H1 (cell line): ENCODE data around the gene TFR2. TPM values are rescaled to one million over a fixed set of nuclear protein-coding genes. Genes with fewer than 3 reads are reported as not detected.
A peak's percentile ranks its signal among the peaks of the same experiment; 100 is the strongest.

Experiments
- CTCF ChIA-PET: fragments of 300-600 bp; sonication (Branson Sonifier 250); formaldehyde crosslinking; loops from one replicate; lab custom pipeline; 2021; ENCODE audit not compliant: partially characterized antibody; lab: Charles Lee
- POLR2A ChIA-PET: fragments of 300-600 bp; sonication (Branson Sonifier 250); formaldehyde crosslinking; loops from one replicate; lab custom pipeline; 2021; ENCODE audit warnings: inconsistent platforms; ENCODE audit not compliant: partially characterized antibody; lab: Charles Lee
- DNase-seq, 2 experiments: peaks; one replicate each; pipeline versions ENCODE4 v3.0.0 to v3.0.0-alpha.2; 2010 to 2022; ENCODE audit warnings: low spot score in 2 of 2, low read depth in 1 of 2, mixed read lengths in 1 of 2
- FAIRE-seq: peaks from 2 replicates; lab custom pipeline; 2011; peaks lifted over from hg19 to GRCh38; lab: Jason Lieb, UNC
- H2AFZ ChIP-seq: 2 replicates; pipeline ENCODE4 v1.8.1; 2012; ENCODE audit warnings: low read length, inconsistent platforms
- H2AK5ac ChIP-seq: 2 replicates; pipeline ENCODE4 v1.6.1; 2013; ENCODE audit warnings: low read depth, low read length
- H2BK120ac ChIP-seq: replicated peaks from 2 replicates; pipeline ENCODE3; 2013; ENCODE audit warnings: low read depth, low read length, inconsistent platforms
- H2BK12ac ChIP-seq: 2 replicates; pipeline ENCODE4 v1.6.1; 2013; ENCODE audit warnings: low read depth, low read length
- H2BK15ac ChIP-seq: 2 replicates; pipeline ENCODE4 v1.6.1; 2013; ENCODE audit warnings: low read length
- H2BK20ac ChIP-seq: 2 replicates; pipeline ENCODE4 v1.6.1; 2013; ENCODE audit warnings: low read length
- H2BK5ac ChIP-seq: 2 replicates; pipeline ENCODE4 v1.6.1; 2013; ENCODE audit warnings: low read depth, low read length
- H3K14ac ChIP-seq: 2 replicates; pipeline ENCODE4 v1.6.1; 2013; ENCODE audit warnings: inconsistent platforms; ENCODE audit not compliant: insufficient read length
- H3K18ac ChIP-seq: 2 replicates; pipeline ENCODE4 v1.6.1; 2013; ENCODE audit warnings: low read length; ENCODE audit errors: extremely low read depth
- H3K23ac ChIP-seq: 2 replicates; pipeline ENCODE4 v1.6.1; 2013; ENCODE audit warnings: inconsistent platforms; ENCODE audit not compliant: insufficient read length
- H3K23me2 ChIP-seq: 2 replicates; pipeline ENCODE4 v1.6.1; 2013; ENCODE audit warnings: low read depth, low read length
- H3K27ac ChIP-seq: 2 replicates; pipeline ENCODE4 v1.6.1; 2011; ENCODE audit warnings: low read depth, low read length, inconsistent platforms
- H3K27me3 ChIP-seq, 4 experiments: replicated peaks in 1 of 4; 1 replicate in 1 of 4; 2 replicates in 3 of 4; pipeline versions ENCODE4 v1.6.1 to v1.8.1; 2011 to 2013; ENCODE audit warnings: low read length in 3 of 4, mild to moderate bottlenecking in 3 of 4, inconsistent platforms in 2 of 4, mixed read lengths in 2 of 4, moderate library complexity in 1 of 4; ENCODE audit not compliant: control insufficient read depth in 3 of 4, insufficient read depth in 3 of 4; ENCODE audit errors: extremely low read depth in 1 of 4
- H3K36me3 ChIP-seq, 4 experiments: 2 replicates each; pipeline versions ENCODE4 v1.6.1 to v1.8.1; 2011 to 2013; ENCODE audit warnings: mild to moderate bottlenecking in 4 of 4, low read length in 3 of 4, moderate library complexity in 2 of 4, control low read depth in 1 of 4, inconsistent platforms in 1 of 4; ENCODE audit not compliant: insufficient read depth in 4 of 4, control insufficient read depth in 2 of 4
- H3K4ac ChIP-seq: replicated peaks from 2 replicates; pipeline ENCODE3; 2013; ENCODE audit warnings: low read length, low read depth, mixed read lengths, inconsistent platforms; ENCODE audit not compliant: insufficient read length
- H3K4me1 ChIP-seq, 4 experiments: replicated peaks in 1 of 4; 1 replicate in 1 of 4; 2 replicates in 3 of 4; pipeline versions ENCODE4 v1.6.1 to v1.8.1; 2011 to 2013; ENCODE audit warnings: low read length in 3 of 4, inconsistent platforms in 2 of 4, mixed read lengths in 1 of 4; ENCODE audit not compliant: insufficient read depth in 4 of 4, control insufficient read depth in 3 of 4
- H3K4me2 ChIP-seq, 2 experiments: 2 replicates each; pipeline versions ENCODE4 v1.6.1 to v1.8.1; 2011 to 2013; ENCODE audit warnings: low read depth in 2 of 2, low read length in 2 of 2, control low read depth in 1 of 2, inconsistent platforms in 1 of 2, mild to moderate bottlenecking in 1 of 2; ENCODE audit not compliant: insufficient read depth in 1 of 2
- H3K4me3 ChIP-seq, 4 experiments: fragments of 200-600, 300-600 bp in 1 of 4; sonication (generic), shearing (Covaris generic), sonication (Bioruptor Twin) in 1 of 4; 2 replicates each; pipeline versions ENCODE4 v1.5.1 to v1.8.1; 2011 to 2016; ENCODE audit warnings: low read length in 4 of 4, low read depth in 3 of 4, control low read depth in 2 of 4, inconsistent platforms in 2 of 4, mild to moderate bottlenecking in 2 of 4, mixed read lengths in 1 of 4, moderate library complexity in 1 of 4; ENCODE audit not compliant: insufficient read depth in 2 of 4; ENCODE audit errors: extremely low read depth in 1 of 4
- H3K56ac ChIP-seq: replicated peaks from 2 replicates; pipeline ENCODE3; 2013; ENCODE audit warnings: low read depth, mild to moderate bottlenecking, mixed read lengths, low read length, inconsistent platforms; ENCODE audit not compliant: insufficient read length
- H3K79me1 ChIP-seq: 2 replicates; pipeline ENCODE4 v1.6.1; 2013; ENCODE audit warnings: low read depth, low read length, control low read depth
- H3K79me2 ChIP-seq, 2 experiments: 2 replicates each; pipeline versions ENCODE4 v1.6.1 to v1.8.1; 2012 to 2013; ENCODE audit warnings: low read length in 2 of 2, mild to moderate bottlenecking in 2 of 2, inconsistent platforms in 1 of 2; ENCODE audit not compliant: insufficient read depth in 2 of 2, control insufficient read depth in 1 of 2
- H3K9ac ChIP-seq, 4 experiments: replicated peaks in 1 of 4; 1 replicate in 1 of 4; 2 replicates in 3 of 4; pipeline versions ENCODE4 v1.6.1 to v1.8.1; 2011 to 2013; ENCODE audit warnings: low read depth in 3 of 4, low read length in 3 of 4, control low read depth in 2 of 4, mild to moderate bottlenecking in 2 of 4, moderate library complexity in 2 of 4, inconsistent platforms in 1 of 4; ENCODE audit errors: extremely low read depth in 1 of 4
- H3K9me3 ChIP-seq, 2 experiments: 2 replicates each; pipeline versions ENCODE4 v1.6.1 to v1.8.1; 2012 to 2013; ENCODE audit warnings: mild to moderate bottlenecking in 2 of 2, moderate library complexity in 2 of 2, control low read depth in 1 of 2, inconsistent platforms in 1 of 2, low read depth in 1 of 2, low read length in 1 of 2, mixed read lengths in 1 of 2; ENCODE audit not compliant: insufficient read depth in 2 of 2
- H4K20me1 ChIP-seq, 2 experiments: replicated peaks in 1 of 2; 2 replicates each; pipeline versions ENCODE3 to v1.8.1; 2011 to 2013; ENCODE audit warnings: inconsistent platforms in 2 of 2, low read length in 2 of 2, mild to moderate bottlenecking in 1 of 2; ENCODE audit not compliant: insufficient read depth in 2 of 2, control insufficient read depth in 1 of 2
- H4K5ac ChIP-seq: 2 replicates; pipeline ENCODE4 v1.6.1; 2013; ENCODE audit warnings: low read length, low read depth, mixed read lengths, inconsistent platforms; ENCODE audit not compliant: insufficient read length
- H4K8ac ChIP-seq: 2 replicates; pipeline ENCODE4 v1.8.0; 2013; ENCODE audit warnings: mild to moderate bottlenecking, moderate library complexity, low read length, inconsistent platforms; ENCODE audit not compliant: insufficient read depth; ENCODE audit errors: extremely low read depth
- H4K91ac ChIP-seq: replicated peaks from 2 replicates; pipeline ENCODE3; 2013; ENCODE audit warnings: low read length, mixed read lengths, inconsistent platforms; ENCODE audit not compliant: insufficient read length
- HDAC2 ChIP-seq, 2 experiments: fragments of 300-600 bp in 1 of 2; sonication (generic) in 1 of 2; IDR thresholded peaks; 2 replicates each; pipeline ENCODE4 v1.6.1; 2011 to 2012; ENCODE audit warnings: low read depth in 2 of 2, low read length in 2 of 2, mild to moderate bottlenecking in 2 of 2, moderate library complexity in 2 of 2, borderline replicate concordance in 1 of 2, inconsistent platforms in 1 of 2
- NRF1 ChIP-seq: IDR thresholded peaks from 2 replicates; pipeline ENCODE4 v1.6.1; 2011; ENCODE audit warnings: mild to moderate bottlenecking, low read depth, low read length, improper control_type of control experiment
- RXRA ChIP-seq: IDR thresholded peaks from 2 replicates; pipeline ENCODE4 v1.6.1; 2011; ENCODE audit warnings: low read depth, mild to moderate bottlenecking, low read length, moderate library complexity; ENCODE audit not compliant: insufficient read depth
- SIN3A ChIP-seq, 2 experiments: IDR thresholded peaks in 1 of 2; conservative IDR thresholded peaks in 1 of 2; 2 replicates each; pipeline ENCODE4 v1.6.1; 2011 to 2012; ENCODE audit warnings: low read length in 2 of 2, improper control_type of control experiment in 1 of 2, low read depth in 1 of 2, mild to moderate bottlenecking in 1 of 2
- YY1 ChIP-seq: IDR thresholded peaks from 2 replicates; pipeline ENCODE4 v1.6.1; 2011; ENCODE audit warnings: low read depth, mild to moderate bottlenecking, low read length
- WGBS, 2 experiments: shearing (Covaris generic) in 1 of 2; methylation state at CpG; one replicate each; pipeline versions ENCODE4 v1.1.6 to v1.1.7; 2013 to 2015; ENCODE audit warnings: low lambda C conversion rate in 2 of 2, mixed read lengths in 2 of 2, inconsistent platforms in 1 of 2, low coverage in 1 of 2, missing lambda C conversion rate in 1 of 2; ENCODE audit not compliant: insufficient replicate concordance in 2 of 2, insufficient coverage in 1 of 2, insufficient read length in 1 of 2; ENCODE audit errors: extremely low coverage in 1 of 2, missing lambda C conversion rate in 1 of 2; 5-methylcytosine and 5-hydroxymethylcytosine counted together
- polyA plus RNA-seq, 7 experiments: library from polyadenylated mRNA; depleted of rRNA in 3 of 7; stranded (reverse) in 5 of 7; unstranded in 2 of 7; fragments of >200 nt in 5 of 7; fragments of 200-250 nt in 2 of 7; gene quantifications; 1 replicate in 5 of 7; 2 replicates in 1 of 7; 4 replicates in 1 of 7; pipeline versions ENCODE4 v1.2.1 to v1.2.3, GENCODE V29; 2011 to 2013; ENCODE audit warnings: missing spikeins in 2 of 7, mixed read lengths in 2 of 7
- total RNA-seq: library from RNA; stranded (reverse); fragmentation: NEBNext Ultra II Directional; extraction: Animal tissue kit (Norgen Biotek cat#: 25700); gene quantifications from 2 replicates; pipeline ENCODE4 v1.2.1, GENCODE V29; 2021

Gene TFR2
- total and polyA plus RNA-seq, 2 of the 8 experiments (the other 6 are each of a cell fraction or from before 2014, with no cell fraction given), result 4.6 to 5.7 TPM

DNA sequence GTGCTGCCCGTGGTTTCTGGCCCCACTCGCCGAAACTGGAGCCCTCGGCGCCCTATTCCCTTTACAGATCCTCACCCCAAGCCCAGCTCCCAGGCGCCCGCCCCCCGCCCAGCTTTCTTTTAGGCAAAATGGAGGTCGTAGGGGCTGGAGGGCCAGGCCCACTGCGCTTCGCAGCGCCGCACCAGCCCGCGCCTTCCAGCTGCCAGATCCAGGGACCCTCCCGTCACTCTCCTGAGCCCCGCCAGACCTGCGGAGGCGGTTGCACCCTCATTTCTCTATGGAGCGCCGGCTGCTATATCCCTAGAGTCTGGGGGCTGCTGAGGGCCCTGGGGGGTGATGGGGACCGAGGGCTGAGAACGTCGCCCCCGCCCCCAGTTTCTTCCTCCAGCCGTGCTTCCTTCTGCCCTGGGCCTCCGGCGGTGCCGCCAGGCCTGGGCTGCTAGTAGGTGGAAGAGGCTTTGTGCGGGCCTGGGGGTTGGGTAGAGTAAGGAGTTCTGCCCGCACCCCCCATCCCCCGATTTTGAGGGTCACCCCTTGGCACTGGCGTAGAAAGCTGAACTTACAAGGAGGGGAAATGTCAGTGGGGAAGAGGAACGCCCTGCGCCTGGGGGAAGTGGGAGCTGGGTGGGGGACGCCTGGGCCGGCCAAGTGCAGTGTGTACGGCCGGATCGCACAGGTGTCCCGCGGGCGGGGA lies 33.2 kb upstream of the TFR2 start:
- H4K8ac ChIP-seq, result no peak overlapping the region
- no peak overlapping the region for H2BK120ac ChIP-seq
- peak overlapping the region; percentile 64 for H3K56ac ChIP-seq
- H3K9ac ChIP-seq, result peak overlapping the region in 2 of 4 experiments; percentile 32 to 72; a peak in 3 of 7 replicates
- no peak overlapping the region for H2AK5ac ChIP-seq
- ChIA-PET CTCF (interaction anchor here (0.7 to 12.1 kb wide), 7 partner anchors 18 to 122 kb away, joined by 3 to 134 read pairs (median 4); partner anchors contain the start of genes FBXO24, GIGYF1 and LRCH4), POLR2A (interaction anchor here (0.6 to 10.3 kb wide), 12 partner anchors 15 to 544 kb away, joined by 3 to 257 read pairs (median 4); partner anchors contain the start of genes GIGYF1, MOSPD3, PCOLCE and POP7)
- H2BK20ac ChIP-seq, result no peak overlapping the region
- WGBS, 2 experiments, result 0% methylated on average over 31 of the region's 43 CpGs; no CpG with 5 or more reads in 1 of the 2 experiments
- H2BK5ac ChIP-seq, result no peak overlapping the region
- peak in 1 of 2 experiments; percentile 27; a peak in 1 of 4 replicates for TF ChIP-seq SIN3A (conservative IDR thresholded peaks at IDR 0.05 in 1 of 2, IDR thresholded peaks at IDR 0.05 in 1 of 2; ENCODE audit: low read depth in 1 of 2, low read length in 2 of 2)
- 0 out of 2 replicates have a peak, but pooled peaks have one; percentile 32 for TF ChIP-seq YY1
- no peak for TF ChIP-seq NRF1
- 0 out of 4 replicates have a peak, but pooled peaks of 1 of the 2 experiments have one; percentile 40 for TF ChIP-seq HDAC2 (IDR thresholded peaks at IDR 0.05; ENCODE audit: borderline replicate concordance in 1 of 2, low read depth in 2 of 2, low read length in 2 of 2)
- no peak for TF ChIP-seq RXRA
- no peak overlapping the region for H3K14ac ChIP-seq
- H3K4me2 ChIP-seq, result peak overlapping the region; percentile 58 to 87
- DNase-seq, result peak in 1 of 2 experiments; percentile 69
- H2AFZ ChIP-seq, result no peak overlapping the region
- H3K4me3 ChIP-seq, result peak overlapping the region; percentile 72 to 99 (median 82)
- peaks cover 13 to 18% of the 10 kb centered on the region in 2 experiments for H4K20me1 ChIP-seq
- H3K18ac ChIP-seq, result 0 out of 2 replicates have a peak overlapping the region, but pooled peaks have one; percentile 48
- no peak for FAIRE-seq
- no peak overlapping the region for H4K91ac ChIP-seq
- H3K23me2 ChIP-seq, result peaks cover 11% of the 10 kb centered on the region; the same call in 1 of the 2 replicates
- no peak overlapping the region for H3K27ac ChIP-seq
- no peak overlapping the region for H2BK12ac ChIP-seq
- H3K79me2 ChIP-seq, result no peaks in the 10 kb centered on the region
- no peak overlapping the region for H3K4ac ChIP-seq
- H2BK15ac ChIP-seq, result no peak overlapping the region
- peaks cover 0 to 8% (median 6%) of the 10 kb centered on the region in 4 experiments; a peak in 4 of 7 replicates for H3K27me3 ChIP-seq
- H3K23ac ChIP-seq, result no peak overlapping the region
- peaks cover 0 to 30% (median 14%) of the 10 kb centered on the region in 4 experiments; a peak in 6 of 8 replicates for H3K36me3 ChIP-seq
- peaks cover 0 to 5% (median 0%) of the 10 kb centered on the region in 4 experiments; a peak in 4 of 7 replicates for H3K4me1 ChIP-seq
- H3K79me1 ChIP-seq, result peaks cover 3% of the 10 kb centered on the region
- H3K9me3 ChIP-seq, result no peaks in the 10 kb centered on the region
- H4K5ac ChIP-seq, result no peak overlapping the region
